BLaER1 (cell line): ENCODE results near the gene IRS1.

Experiments
- H3K27ac ChIP-seq: shearing (Covaris generic); formaldehyde crosslinking; 2 replicates; pipeline ENCODE4 v1.8.1; 2022
- H3K27me3 ChIP-seq: shearing (Covaris generic); formaldehyde crosslinking; 2 replicates; pipeline ENCODE4 v1.8.1; 2022
- H3K36me3 ChIP-seq: shearing (Covaris generic); formaldehyde crosslinking; 2 replicates; pipeline ENCODE4 v1.8.1; 2022
- H3K4me1 ChIP-seq: shearing (Covaris generic); formaldehyde crosslinking; 2 replicates; pipeline ENCODE4 v1.8.1; 2022
- H3K4me2 ChIP-seq: shearing (Covaris generic); formaldehyde crosslinking; 2 replicates; pipeline ENCODE4 v1.8.1; 2022
- H3K4me3 ChIP-seq: shearing (Covaris generic); formaldehyde crosslinking; 2 replicates; pipeline ENCODE4 v1.8.1; 2022
- H3K9ac ChIP-seq: shearing (Covaris generic); formaldehyde crosslinking; 2 replicates; pipeline ENCODE4 v1.8.1; 2022
- H3K9me3 ChIP-seq: shearing (Covaris generic); formaldehyde crosslinking; 2 replicates; pipeline ENCODE4 v1.8.1; 2022
- H4K20me1 ChIP-seq: shearing (Covaris generic); formaldehyde crosslinking; 2 replicates; pipeline ENCODE4 v1.8.1; 2022
- Cebpa-rat ChIP-seq: shearing (Covaris generic); IDR thresholded peaks from 2 replicates; pipeline ENCODE4 v1.8.1; 2022

IRS1 gene

DNA sequence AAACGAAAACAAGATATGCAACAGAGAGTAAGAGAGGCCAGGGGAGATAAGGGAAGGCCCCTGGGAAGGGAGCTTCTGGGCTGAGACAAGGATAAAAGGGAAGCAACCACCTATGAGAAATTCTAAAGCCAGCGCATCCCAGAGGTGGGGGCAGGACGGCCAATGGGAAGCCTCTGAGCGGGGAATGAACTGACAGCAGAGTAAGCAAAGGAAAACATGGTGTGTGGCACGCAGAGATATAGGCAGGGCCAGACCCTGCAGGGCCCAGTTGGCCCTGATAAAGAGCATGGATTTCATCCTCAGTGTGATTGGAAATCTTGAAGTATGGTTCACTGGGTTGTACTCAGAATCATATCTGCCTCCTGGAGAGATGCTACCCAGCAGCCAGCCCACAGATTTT lies 78.7 kb downstream of the IRS1 start:
- Histone ChIP-seq H3K27ac (no peak overlapping the region), H3K4me2 (no peak overlapping the region), H3K4me1 (peaks cover 40% of the 10 kb centered on the region), H3K36me3 (no peaks in the 10 kb centered on the region), H3K9me3 (no peaks in the 10 kb centered on the region), H3K4me3 (no peak overlapping the region), H3K9ac (no peak overlapping the region), H3K27me3 (no peaks in the 10 kb centered on the region), H4K20me1 (no peaks in the 10 kb centered on the region)
- TF ChIP-seq Cebpa-rat = no peak

DNA sequence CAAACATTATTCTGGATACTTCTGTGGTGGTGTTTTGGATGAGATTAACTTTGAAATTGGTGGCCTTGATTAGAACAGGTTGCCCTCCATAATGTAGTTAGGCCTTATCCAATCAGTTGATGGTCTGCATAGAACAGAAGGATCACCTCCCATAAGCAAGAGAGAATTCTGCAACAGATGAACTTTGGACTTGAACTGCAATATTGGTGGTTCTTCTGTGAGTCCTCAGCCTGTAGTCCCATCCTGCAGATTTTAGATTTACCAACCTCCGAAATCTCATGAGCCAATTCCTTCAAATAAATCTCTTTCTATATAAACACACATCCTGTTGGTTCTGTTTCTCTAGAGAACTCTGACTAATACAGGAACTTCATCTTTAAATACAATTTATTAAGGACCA lies 81.9 kb downstream of the IRS1 start:
- Histone ChIP-seq H3K4me2 (no peak overlapping the region), H3K36me3 (no peaks in the 10 kb centered on the region), H3K27me3 (no peaks in the 10 kb centered on the region), H3K4me1 (peaks cover 13% of the 10 kb centered on the region), H3K27ac (no peak overlapping the region), H3K9ac (no peak overlapping the region), H4K20me1 (no peaks in the 10 kb centered on the region), H3K4me3 (no peak overlapping the region), H3K9me3 (no peaks in the 10 kb centered on the region)
- no peak for TF ChIP-seq Cebpa-rat

- H3K9me3 ChIP-seq = no peaks in the 10 kb centered on the region
- H3K4me1 ChIP-seq = peaks cover 12% of the 10 kb centered on the region
- H3K4me3 ChIP-seq = no peak overlapping the region
- no peak overlapping the region for H3K9ac ChIP-seq
- no peaks in the 10 kb centered on the region for H3K36me3 ChIP-seq
- H3K27me3 ChIP-seq = no peaks in the 10 kb centered on the region
- TF ChIP-seq Cebpa-rat = no peak
- H3K27ac ChIP-seq = no peak overlapping the region
- no peaks in the 10 kb centered on the region for H4K20me1 ChIP-seq
- no peak overlapping the region for H3K4me2 ChIP-seq
Observed at GRCh38 chr2:226716126-226716525, 83.5 kb downstream of the IRS1 start.

DNA sequence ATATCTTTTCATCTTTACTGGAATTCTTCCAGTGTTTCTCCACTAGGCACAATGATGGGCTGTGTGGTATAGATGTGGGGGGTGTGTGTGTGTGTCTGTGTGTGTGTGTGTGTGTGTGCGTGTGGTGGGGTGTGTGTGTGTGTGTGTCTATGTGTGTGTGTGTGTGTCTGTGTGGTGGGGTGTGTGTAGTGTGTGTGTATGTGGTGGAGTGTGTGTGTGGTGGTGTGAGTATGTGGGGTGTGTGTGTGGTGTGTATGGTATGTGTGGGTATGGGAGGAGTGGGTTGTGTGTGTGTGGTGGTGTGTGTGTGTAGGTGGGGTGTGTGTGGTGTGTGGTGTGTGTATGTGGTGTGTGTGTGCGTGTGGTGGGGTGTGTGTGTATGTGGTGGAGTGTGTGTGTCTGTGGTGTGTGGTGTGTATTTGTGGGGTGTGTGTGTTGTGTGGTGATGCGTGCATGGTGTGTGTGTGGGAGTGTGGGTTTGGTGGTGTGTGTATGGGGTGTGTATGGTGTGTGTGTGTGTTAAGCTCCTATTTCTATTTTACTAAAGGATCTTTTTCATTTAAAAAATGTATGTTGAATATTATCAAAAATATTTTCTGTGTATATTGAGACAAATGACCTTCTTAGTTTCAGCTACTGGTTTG lies 84.2 kb downstream of the IRS1 start:
- no peak overlapping the region for H3K4me3 ChIP-seq
- no peaks in the 10 kb centered on the region for H4K20me1 ChIP-seq
- H3K9ac ChIP-seq = no peak overlapping the region
- H3K9me3 ChIP-seq = no peaks in the 10 kb centered on the region
- H3K4me2 ChIP-seq = no peak overlapping the region
- no peak overlapping the region for H3K27ac ChIP-seq
- no peaks in the 10 kb centered on the region for H3K27me3 ChIP-seq
- H3K36me3 ChIP-seq = no peaks in the 10 kb centered on the region
- no peak for TF ChIP-seq Cebpa-rat
- peaks cover 5% of the 10 kb centered on the region; the same call in 1 of the 2 replicates for H3K4me1 ChIP-seq

- no peak overlapping the region for H3K27ac ChIP-seq
- no peak for TF ChIP-seq Cebpa-rat
Observed at GRCh38 chr2:226712941-226713340, 86.7 kb downstream of the IRS1 start.

GRCh38 chr2:226711606-226712296 lies 87.9 kb downstream of the IRS1 start:
- Histone ChIP-seq H3K4me1 (peaks cover 8% of the 10 kb centered on the region), H3K9me3 (0 out of 2 replicates have a peak, but pooled peaks cover 3% of the 10 kb centered on the region), H3K4me2 (no peak overlapping the region), H4K20me1 (no peaks in the 10 kb centered on the region), H3K27ac (no peak overlapping the region), H3K27me3 (no peaks in the 10 kb centered on the region), H3K36me3 (no peaks in the 10 kb centered on the region), H3K4me3 (no peak overlapping the region), H3K9ac (no peak overlapping the region)
- TF ChIP-seq Cebpa-rat = no peak

More at GRCh38 chr2:226712941-226713340, 86.7 kb downstream of the IRS1 start:
- Histone ChIP-seq H3K4me3 (no peak overlapping the region), H3K36me3 (no peaks in the 10 kb centered on the region), H3K4me2 (no peak overlapping the region), H3K27me3 (no peaks in the 10 kb centered on the region), H3K4me1 (no peaks in the 10 kb centered on the region), H4K20me1 (no peaks in the 10 kb centered on the region), H3K9ac (no peak overlapping the region), H3K9me3 (no peaks in the 10 kb centered on the region)

GRCh38 chr2:226707499-226707898 lies 92.1 kb downstream of the IRS1 start:
- H3K4me3 ChIP-seq = no peak overlapping the region
- no peak overlapping the region for H3K4me2 ChIP-seq
- no peak for TF ChIP-seq Cebpa-rat
- no peak overlapping the region for H3K27ac ChIP-seq
- H3K36me3 ChIP-seq = no peaks in the 10 kb centered on the region
- no peaks in the 10 kb centered on the region for H3K27me3 ChIP-seq
- peaks cover 51% of the 10 kb centered on the region for H3K4me1 ChIP-seq
- H4K20me1 ChIP-seq = no peaks in the 10 kb centered on the region
- 0 out of 2 replicates have a peak, but pooled peaks cover 3% of the 10 kb centered on the region for H3K9me3 ChIP-seq
- no peak overlapping the region for H3K9ac ChIP-seq

- Histone ChIP-seq H3K4me3 (no peak overlapping the region), H3K4me2 (peak overlapping the region; percentile 78), H3K9me3 (0 out of 2 replicates have a peak, but pooled peaks cover 3% of the 10 kb centered on the region), H3K36me3 (no peaks in the 10 kb centered on the region), H3K9ac (no peak overlapping the region), H3K27ac (peak overlapping the region; percentile 39; the same call in 1 of the 2 replicates), H4K20me1 (no peaks in the 10 kb centered on the region), H3K4me1 (peaks cover 66% of the 10 kb centered on the region), H3K27me3 (no peaks in the 10 kb centered on the region)
- TF ChIP-seq Cebpa-rat = no peak
Observed at GRCh38 chr2:226705965-226706364, 93.7 kb downstream of the IRS1 start.

DNA sequence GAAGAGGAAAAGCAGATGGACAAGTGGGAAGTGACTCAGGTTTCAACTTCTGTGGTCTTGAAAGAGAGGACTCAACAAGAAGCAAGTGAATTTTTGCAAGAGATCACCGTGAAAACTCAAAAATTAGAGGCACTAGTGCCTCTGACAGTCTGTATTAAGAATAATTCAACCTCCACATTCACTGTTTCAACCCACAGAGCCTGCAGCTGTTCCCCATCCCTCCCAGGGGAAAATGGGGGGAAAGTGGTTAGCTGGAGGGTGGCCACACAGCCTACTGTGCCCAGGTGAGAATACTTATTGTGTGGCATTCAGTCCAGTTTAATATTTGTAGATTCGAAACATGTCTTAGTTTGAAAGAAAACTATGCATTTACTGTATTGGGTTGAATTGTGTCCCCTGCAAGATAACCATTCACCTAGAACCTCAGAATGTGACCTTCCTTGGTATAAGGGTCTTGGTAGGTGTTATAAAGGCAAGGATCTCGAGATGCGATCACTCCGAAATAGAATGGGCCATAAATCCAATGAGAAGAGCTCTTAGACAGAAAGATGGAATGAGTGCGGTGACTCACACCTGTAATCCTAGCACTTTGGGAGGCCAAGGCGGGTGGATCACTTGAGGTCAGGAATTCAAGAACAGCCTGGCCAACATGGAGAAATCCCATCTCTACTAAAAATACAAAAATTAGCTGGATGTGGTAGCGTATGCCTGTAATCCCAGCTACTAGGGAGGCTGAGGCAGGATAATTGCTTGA lies 94.3 kb downstream of the IRS1 start:
- H3K4me2 ChIP-seq = peak overlapping the region; percentile 78
- peak overlapping the region; percentile 69; the same call in 1 of the 2 replicates for H3K27ac ChIP-seq
- H3K9ac ChIP-seq = peak overlapping the region; percentile 27; the same call in 1 of the 2 replicates
- no peaks in the 10 kb centered on the region for H3K27me3 ChIP-seq
- H3K9me3 ChIP-seq = 0 out of 2 replicates have a peak, but pooled peaks cover 3% of the 10 kb centered on the region
- H3K4me1 ChIP-seq = peaks cover 71% of the 10 kb centered on the region
- H3K4me3 ChIP-seq = no peak overlapping the region
- TF ChIP-seq Cebpa-rat = no peak
- no peaks in the 10 kb centered on the region for H4K20me1 ChIP-seq
- no peaks in the 10 kb centered on the region for H3K36me3 ChIP-seq
